Muscle layer of duodenum (tissue), 2 donors: Measurements from ENCODE around the gene SLC35E3.
A peak's percentile ranks its signal among the peaks of the same experiment; 100 is the strongest.

Experiments
- H3K27ac ChIP-seq: one replicate; pipeline ENCODE4 v1.7.0; 2013; ENCODE audit warnings: mild to moderate bottlenecking, low read length
- H3K27me3 ChIP-seq: one replicate; pipeline ENCODE4 v1.7.0; 2013; ENCODE audit warnings: low read depth, mild to moderate bottlenecking, control low read depth, low read length
- H3K36me3 ChIP-seq, 2 donors: one replicate each; pipeline ENCODE4 v1.7.0; 2013; ENCODE audit warnings: low read length in 2 of 2, control low read depth in 1 of 2, mild to moderate bottlenecking in 1 of 2; ENCODE audit not compliant: insufficient read depth in 2 of 2, control insufficient read depth in 1 of 2
- H3K4me1 ChIP-seq, 2 donors: one replicate each; pipeline ENCODE4 v1.7.0; 2013; ENCODE audit warnings: low read length in 2 of 2, mild to moderate bottlenecking in 2 of 2, control low read depth in 1 of 2, moderate library complexity in 1 of 2; ENCODE audit not compliant: insufficient read depth in 2 of 2, control insufficient read depth in 1 of 2
- H3K4me3 ChIP-seq, 2 donors: one replicate each; pipeline ENCODE4 v1.7.0; 2013; ENCODE audit warnings: low read length in 2 of 2, low read depth in 1 of 2, mild to moderate bottlenecking in 1 of 2
- H3K9me3 ChIP-seq, 2 donors: one replicate each; pipeline ENCODE4 v1.7.0; 2013; ENCODE audit warnings: low read length in 2 of 2, control low read depth in 1 of 2, mild to moderate bottlenecking in 1 of 2; ENCODE audit not compliant: control insufficient read depth in 1 of 2
- donor health status: healthy.

The SLC35E3 gene

DNA sequence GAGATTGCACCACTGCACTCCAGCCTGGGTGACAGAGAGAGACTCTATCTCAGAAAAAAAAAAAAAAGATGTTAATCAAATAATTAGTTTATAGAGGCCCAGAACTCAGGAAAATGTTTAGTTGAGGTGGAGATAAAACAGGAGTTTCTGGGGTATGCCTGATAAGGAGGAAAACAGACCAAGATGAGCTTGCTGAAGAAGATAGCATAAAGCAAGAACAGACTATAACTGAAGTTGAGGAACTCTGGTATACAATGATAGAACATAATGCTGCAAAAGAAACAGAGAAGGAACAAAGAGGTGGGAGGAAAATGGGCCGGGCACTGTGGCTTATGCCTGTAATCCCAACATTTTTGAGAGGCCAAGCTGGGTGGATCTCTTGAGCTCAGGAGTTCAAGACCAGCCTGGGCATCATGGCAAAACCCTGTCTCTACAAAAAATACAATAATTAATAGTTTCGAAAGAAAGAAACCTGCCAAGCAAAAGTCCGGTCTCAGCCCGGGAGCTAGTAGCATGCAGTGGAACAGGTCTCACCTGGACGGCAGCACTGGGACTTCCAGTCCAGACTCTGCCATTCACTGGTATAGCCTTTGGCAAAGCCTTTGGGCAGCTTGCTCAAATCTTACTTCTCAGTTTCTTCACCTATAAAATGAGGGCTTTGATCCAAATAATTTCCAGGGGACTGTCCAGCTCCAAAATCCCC, 25.4 kb downstream of the SLC35E3 start:
- no peaks in the 10 kb centered on the region for H3K4me1 ChIP-seq
- H3K9me3 ChIP-seq: no peaks in the 10 kb centered on the region
- H3K36me3 ChIP-seq: peaks cover 0 to 6% of the 10 kb centered on the region in 2 donors
- H3K4me3 ChIP-seq: no peak overlapping the region
- H3K27ac ChIP-seq: no peak overlapping the region
- no peaks in the 10 kb centered on the region for H3K27me3 ChIP-seq

DNA sequence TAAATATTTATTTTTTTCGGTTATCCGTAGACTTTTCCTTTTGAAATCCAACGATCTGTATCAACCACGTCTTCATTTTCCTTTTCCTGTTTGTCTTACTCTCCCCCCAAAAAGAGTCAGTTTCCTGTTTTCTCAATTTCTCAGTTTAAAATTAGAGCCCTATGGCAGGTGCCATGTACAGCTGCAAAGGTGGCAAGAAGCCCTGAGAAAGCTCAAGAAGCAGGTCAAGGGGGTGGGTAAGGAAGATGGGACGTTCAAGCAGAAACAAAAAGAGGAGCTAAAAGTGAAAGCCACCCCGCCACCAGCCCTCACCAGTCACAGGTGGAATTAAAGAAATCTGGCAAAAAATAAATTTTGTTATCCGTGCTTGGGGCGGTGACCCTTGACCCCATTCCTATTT, 26.7 kb downstream of the SLC35E3 start:
- Histone ChIP-seq H3K27me3 (no peaks in the 10 kb centered on the region), H3K4me3 (no peak overlapping the region), H3K9me3 (no peaks in the 10 kb centered on the region), H3K4me1 (no peaks in the 10 kb centered on the region), H3K36me3 (no peaks in the 10 kb centered on the region), H3K27ac (no peak overlapping the region)

DNA sequence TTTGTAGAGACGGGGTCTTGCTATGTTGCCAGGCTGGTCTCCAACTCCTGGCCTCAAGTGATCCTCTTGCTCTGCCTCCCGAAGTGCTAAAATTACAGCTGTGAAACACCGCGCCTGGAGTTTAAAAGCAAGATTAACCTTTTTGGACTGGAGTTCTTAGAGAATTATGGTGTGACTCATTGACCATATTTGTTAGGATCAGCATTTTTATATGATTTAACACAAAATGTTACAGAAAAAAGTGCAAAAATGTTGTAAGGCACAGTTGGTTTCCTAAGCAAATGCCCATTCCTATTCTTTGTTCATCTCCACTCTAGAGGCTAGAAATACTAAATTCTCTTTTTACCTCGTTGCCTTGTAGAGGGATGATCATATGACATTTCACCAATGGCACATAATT, 27.6 kb downstream of the SLC35E3 start:
- no peaks in the 10 kb centered on the region for H3K27me3 ChIP-seq
- H3K4me1 ChIP-seq: no peaks in the 10 kb centered on the region
- H3K27ac ChIP-seq: no peak overlapping the region
- H3K36me3 ChIP-seq: no peaks in the 10 kb centered on the region
- H3K9me3 ChIP-seq: no peaks in the 10 kb centered on the region
- no peak overlapping the region for H3K4me3 ChIP-seq

DNA sequence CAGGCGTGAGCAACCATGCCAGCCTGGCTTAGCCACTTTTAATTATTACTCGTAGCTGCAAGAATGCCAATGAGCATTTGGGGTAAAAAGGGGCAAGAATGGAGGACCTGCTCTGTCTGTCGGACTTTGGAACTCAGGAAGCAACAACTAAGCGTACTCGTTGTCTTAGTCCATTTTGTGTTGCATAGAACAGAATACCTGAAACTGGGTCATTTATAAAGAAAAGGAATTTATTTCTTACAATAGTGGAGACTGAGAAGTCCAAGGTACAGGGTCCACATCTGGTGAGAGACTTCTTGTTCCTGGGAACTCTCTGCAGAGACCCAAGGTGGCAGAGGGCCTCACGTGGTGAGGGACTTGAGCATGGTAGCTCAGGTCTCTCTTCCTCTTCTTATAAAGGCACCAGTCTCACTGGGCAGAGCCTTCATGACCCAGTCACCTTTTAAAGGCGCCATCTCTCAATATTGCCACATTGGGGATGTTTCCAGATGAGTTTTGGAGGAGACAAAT, 29.2 kb downstream of the SLC35E3 start:
- no peaks in the 10 kb centered on the region for H3K4me1 ChIP-seq
- no peak overlapping the region for H3K4me3 ChIP-seq
- no peaks in the 10 kb centered on the region for H3K27me3 ChIP-seq
- no peaks in the 10 kb centered on the region for H3K9me3 ChIP-seq
- H3K27ac ChIP-seq: no peak overlapping the region
- no peaks in the 10 kb centered on the region for H3K36me3 ChIP-seq

DNA sequence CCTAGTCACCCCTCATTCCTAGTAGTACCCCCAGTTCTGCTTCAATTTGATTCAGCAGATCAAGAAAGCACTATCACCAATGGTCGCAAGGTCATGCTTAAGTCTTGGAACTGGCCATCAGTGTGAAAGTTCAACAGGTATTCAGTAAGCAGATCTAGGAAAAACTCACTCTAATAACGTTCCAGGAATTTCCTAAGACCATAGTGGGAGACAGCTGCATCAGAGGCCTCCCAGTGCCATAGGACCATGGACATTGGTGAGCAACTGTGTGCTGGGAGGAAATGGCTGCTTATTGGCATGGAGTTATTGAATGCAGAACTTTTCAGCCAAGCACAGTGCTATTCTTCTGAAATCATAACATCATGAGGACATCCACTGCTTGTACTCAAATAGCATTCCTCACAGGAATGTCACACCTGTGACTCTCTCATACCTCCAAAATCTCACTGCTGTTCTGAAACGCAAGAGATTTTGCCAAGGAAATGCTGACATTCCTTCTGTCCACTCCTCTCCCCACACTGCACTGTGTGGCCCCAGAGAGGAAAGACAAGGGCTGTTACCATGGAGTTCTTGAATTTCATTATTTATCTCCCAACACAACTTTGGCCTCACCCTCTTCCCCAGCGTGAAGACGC, 31.1 kb downstream of the SLC35E3 start:
- no peaks in the 10 kb centered on the region for H3K36me3 ChIP-seq
- no peak overlapping the region for H3K27ac ChIP-seq
- H3K4me3 ChIP-seq: no peak overlapping the region
- H3K4me1 ChIP-seq: no peaks in the 10 kb centered on the region
- no peaks in the 10 kb centered on the region for H3K9me3 ChIP-seq
- no peaks in the 10 kb centered on the region for H3K27me3 ChIP-seq

DNA sequence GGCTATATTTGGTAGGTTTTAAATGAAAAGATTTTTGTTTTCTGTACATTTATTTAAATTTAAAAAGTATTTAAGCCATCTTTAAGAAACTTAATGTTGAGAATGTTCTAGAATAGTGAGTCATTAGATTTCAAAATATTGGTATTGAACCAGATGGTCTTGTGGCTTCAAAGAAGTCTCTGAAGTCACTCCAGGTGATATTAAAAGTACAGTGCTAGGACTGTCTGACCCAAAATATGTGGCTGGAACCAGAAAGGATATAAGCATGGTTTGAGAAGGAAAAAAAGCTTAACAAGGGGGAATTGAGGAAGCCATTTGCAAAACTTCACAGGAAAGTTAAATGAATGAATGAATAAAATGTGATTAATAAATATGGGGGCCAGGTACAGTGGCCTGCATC, 33.3 kb downstream of the SLC35E3 start:
- Histone ChIP-seq H3K27ac (no peak overlapping the region), H3K27me3 (no peaks in the 10 kb centered on the region), H3K4me3 (no peak overlapping the region), H3K4me1 (no peaks in the 10 kb centered on the region), H3K36me3 (no peaks in the 10 kb centered on the region), H3K9me3 (no peaks in the 10 kb centered on the region)

DNA sequence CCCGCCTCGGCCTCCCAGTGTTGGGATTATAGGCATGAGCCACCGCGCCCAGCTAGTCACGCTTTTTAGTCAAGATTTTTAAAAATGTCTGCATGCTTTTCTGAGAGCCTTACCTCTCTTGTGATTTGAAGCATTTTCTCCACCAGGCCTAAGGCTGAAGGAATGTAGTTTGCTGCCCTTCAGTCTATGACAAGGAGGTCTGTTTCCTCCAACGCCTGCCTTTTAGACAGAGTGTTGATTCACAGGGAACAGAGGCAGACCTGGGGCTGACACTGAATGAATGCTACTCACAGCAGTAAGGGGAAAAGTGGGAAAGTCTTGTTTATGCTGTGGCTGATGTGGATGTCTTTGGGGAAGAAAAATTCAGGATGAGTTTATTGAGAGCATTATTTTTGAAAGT, 34.8 kb downstream of the SLC35E3 start:
- no peaks in the 10 kb centered on the region for H3K4me1 ChIP-seq
- H3K27ac ChIP-seq: no peak overlapping the region
- H3K9me3 ChIP-seq: no peaks in the 10 kb centered on the region
- H3K27me3 ChIP-seq: no peaks in the 10 kb centered on the region
- H3K36me3 ChIP-seq: no peaks in the 10 kb centered on the region
- no peak overlapping the region for H3K4me3 ChIP-seq

DNA sequence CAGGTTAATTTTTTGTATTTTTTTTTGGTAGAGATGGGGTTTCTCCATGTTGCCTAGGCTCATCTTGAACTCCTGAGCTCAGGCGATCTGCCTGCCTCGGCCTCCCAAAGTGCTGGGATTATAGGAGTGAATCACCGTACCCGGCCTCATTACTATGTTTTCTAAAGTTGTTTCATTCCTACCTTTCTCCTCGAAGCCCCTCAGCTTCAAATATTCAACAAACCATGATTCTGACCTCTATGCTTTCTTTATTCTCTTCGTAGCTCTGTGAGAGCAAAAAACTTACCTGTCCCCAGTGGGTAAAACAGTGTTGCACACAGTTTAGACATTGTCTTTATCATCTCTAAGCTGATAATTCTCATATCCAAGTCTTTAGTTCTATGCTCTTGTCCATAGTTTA, 35.8 kb downstream of the SLC35E3 start:
- Histone ChIP-seq H3K4me3 (no peak overlapping the region), H3K36me3 (no peaks in the 10 kb centered on the region), H3K27me3 (no peaks in the 10 kb centered on the region), H3K27ac (no peak overlapping the region), H3K4me1 (no peaks in the 10 kb centered on the region), H3K9me3 (no peaks in the 10 kb centered on the region)

DNA sequence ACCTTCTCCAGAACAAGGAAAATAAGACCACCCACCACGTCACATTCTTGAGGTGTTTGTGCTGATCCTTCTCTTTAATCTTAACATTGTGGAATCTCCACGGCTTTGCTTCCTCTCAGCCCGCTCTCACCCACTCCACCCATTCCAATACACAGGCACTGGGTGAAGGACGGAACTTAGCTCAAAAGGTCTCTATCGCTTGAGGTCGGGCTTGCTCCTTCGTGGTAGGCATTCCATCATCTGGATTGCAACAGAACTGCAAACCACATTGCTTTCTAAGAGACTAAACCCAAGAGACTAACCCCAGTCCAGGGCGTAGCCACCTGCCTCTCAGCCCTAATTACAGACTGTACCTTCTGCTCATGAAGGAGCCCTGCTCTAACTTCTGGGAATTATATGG, 38.0 kb downstream of the SLC35E3 start:
- H3K4me3 ChIP-seq: no peak overlapping the region
- no peaks in the 10 kb centered on the region for H3K36me3 ChIP-seq
- no peaks in the 10 kb centered on the region for H3K27me3 ChIP-seq
- no peaks in the 10 kb centered on the region for H3K4me1 ChIP-seq
- H3K9me3 ChIP-seq: no peaks in the 10 kb centered on the region
- no peak overlapping the region for H3K27ac ChIP-seq

DNA sequence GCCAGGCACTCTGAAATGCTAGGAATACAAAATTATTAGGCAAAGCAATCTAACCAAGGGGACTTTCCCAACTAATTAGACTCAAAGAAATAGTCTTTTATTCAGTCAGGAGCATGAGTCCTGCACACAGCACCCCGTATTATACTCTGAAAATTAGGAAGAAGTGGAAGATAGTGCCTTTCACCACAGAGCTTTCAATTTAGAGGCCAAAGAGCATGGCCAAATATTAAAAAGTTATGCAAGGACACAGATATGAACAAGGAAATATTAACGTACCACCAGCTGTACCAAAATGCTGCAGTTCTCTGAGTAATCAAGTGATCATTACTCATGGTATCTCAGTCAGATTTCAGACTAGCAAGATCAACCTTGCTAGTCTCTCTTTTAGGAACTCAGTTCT, 39.4 kb downstream of the SLC35E3 start:
- Histone ChIP-seq H3K4me1 (no peaks in the 10 kb centered on the region), H3K27ac (no peak overlapping the region), H3K9me3 (no peaks in the 10 kb centered on the region), H3K36me3 (no peaks in the 10 kb centered on the region), H3K4me3 (no peak overlapping the region), H3K27me3 (no peaks in the 10 kb centered on the region)

DNA sequence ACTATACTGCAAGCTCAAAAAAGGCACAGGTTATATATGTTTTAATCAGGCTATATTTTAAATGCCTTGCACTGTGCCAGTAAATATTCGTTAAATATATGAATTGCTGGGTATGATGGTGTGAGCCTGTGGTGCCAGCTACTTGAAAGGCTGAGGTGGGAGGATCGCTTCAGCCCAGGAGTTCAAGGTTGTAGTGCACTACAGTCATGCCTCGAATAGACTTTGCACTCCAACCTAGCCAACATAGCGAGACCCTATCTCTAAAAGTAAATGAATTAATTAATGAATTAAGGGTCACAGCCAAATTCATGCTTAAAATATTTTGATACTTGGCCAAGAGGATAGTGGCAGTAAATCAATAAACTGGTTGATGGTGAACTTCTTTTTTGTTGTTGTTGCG, 39.8 kb downstream of the SLC35E3 start:
- Histone ChIP-seq H3K4me1 (no peaks in the 10 kb centered on the region), H3K4me3 (no peak overlapping the region), H3K27me3 (no peaks in the 10 kb centered on the region), H3K36me3 (no peaks in the 10 kb centered on the region), H3K9me3 (no peaks in the 10 kb centered on the region), H3K27ac (no peak overlapping the region)

DNA sequence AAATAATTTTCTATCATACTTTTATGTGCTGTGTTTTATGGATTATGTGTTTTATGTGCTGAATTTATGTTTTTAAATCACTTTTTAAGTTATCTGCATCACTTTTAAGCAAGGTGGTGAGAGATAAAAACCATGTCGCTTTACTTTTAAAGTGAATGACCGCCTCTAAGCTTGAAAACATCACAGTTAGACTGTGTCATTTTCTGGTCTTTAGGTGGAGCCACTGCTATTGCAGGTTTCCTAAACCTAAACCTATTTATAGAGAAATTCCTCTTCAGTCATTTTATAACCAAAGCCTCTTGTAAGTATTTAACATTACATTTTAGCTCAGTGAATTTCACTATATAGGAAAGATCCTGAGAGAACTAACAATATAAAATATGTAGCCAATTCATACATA, 41.0 kb downstream of the SLC35E3 start:
- H3K27me3 ChIP-seq: no peaks in the 10 kb centered on the region

More for the DNA sequence above, 41.0 kb downstream of the SLC35E3 start:
- Histone ChIP-seq H3K4me3 (no peak overlapping the region), H3K9me3 (no peaks in the 10 kb centered on the region), H3K4me1 (no peaks in the 10 kb centered on the region), H3K27ac (peak overlapping the region; percentile 62), H3K36me3 (no peaks in the 10 kb centered on the region)
